ENCODE measurements around the gene RASA2. TPM values are rescaled to one million over a fixed set of nuclear protein-coding genes. Genes with fewer than 3 reads are reported as not detected.

The RASA2 gene
- total and polyA plus RNA-seq, 4 donors = 1.6 to 5.4 (median 4.6) TPM

GRCh38 chr3:141653847-141654246 lies 167.0 kb downstream of the RASA2 start:
- H3K9me3 ChIP-seq (ENCODE audit: control insufficient read depth in 4 of 4, low read length in 3 of 4) = peaks cover 4 to 14% (median 13%) of the 10 kb centered on the region in 4 donors
- H3K27me3 ChIP-seq (ENCODE audit: control insufficient read depth in 4 of 4, insufficient read depth in 4 of 4, low read length in 3 of 4) = peaks cover 0 to 9% (median 3%) of the 10 kb centered on the region in 4 donors
- no peak overlapping the region for H3K4me3 ChIP-seq (ENCODE audit: low read depth in 1 of 3, low read length in 3 of 3)
- TF ChIP-seq RXRA (IDR thresholded peaks at IDR 0.05) (no peak), HNF4A (conservative IDR thresholded peaks at IDR 0.05) (no peak), JUND (IDR thresholded peaks at IDR 0.05) (no peak)
- no peaks in the 10 kb centered on the region for H3K36me3 ChIP-seq (ENCODE audit: control insufficient read depth in 4 of 4, insufficient read depth in 3 of 4, low read depth in 1 of 4, low read length in 3 of 4)
- H3K9ac ChIP-seq (ENCODE audit: low read depth in 1 of 2, low read length in 2 of 2) = no peak overlapping the region
- no peaks in the 10 kb centered on the region for H3K4me1 ChIP-seq (ENCODE audit: control insufficient read depth in 4 of 4, insufficient read depth in 4 of 4, low read length in 3 of 4)
- H3K27ac ChIP-seq (ENCODE audit: low read depth in 1 of 2, low read length in 2 of 2) = no peak overlapping the region
- 72% methylated on average over 4 of the region's 4 CpGs for WGBS
- no peak for DNase-seq (ENCODE audit: low spot score)

GRCh38 chr3:141655801-141656200 lies 169.0 kb downstream of the RASA2 start:
- Histone ChIP-seq H3K9ac (ENCODE audit: low read depth in 1 of 2, low read length in 2 of 2) (no peak overlapping the region), H3K9me3 (ENCODE audit: control insufficient read depth in 4 of 4, low read length in 3 of 4) (peaks cover 4 to 14% (median 13%) of the 10 kb centered on the region in 4 donors), H3K27me3 (ENCODE audit: control insufficient read depth in 4 of 4, insufficient read depth in 4 of 4, low read length in 3 of 4) (peaks cover 0 to 9% (median 4%) of the 10 kb centered on the region in 4 donors), H3K4me3 (ENCODE audit: low read depth in 1 of 3, low read length in 3 of 3) (no peak overlapping the region), H3K36me3 (ENCODE audit: control insufficient read depth in 4 of 4, insufficient read depth in 3 of 4, low read depth in 1 of 4, low read length in 3 of 4) (no peaks in the 10 kb centered on the region), H3K4me1 (ENCODE audit: control insufficient read depth in 4 of 4, insufficient read depth in 4 of 4, low read length in 3 of 4) (peaks cover 0 to 12% (median 10%) of the 10 kb centered on the region in 4 donors), H3K27ac (ENCODE audit: low read depth in 1 of 2, low read length in 2 of 2) (no peak overlapping the region)
- TF ChIP-seq RAD21 (IDR thresholded peaks at IDR 0.05) (no peak), HNF4G (IDR thresholded peaks at IDR 0.05) (no peak), TAF1 (conservative IDR thresholded peaks at IDR 0.05) (no peak)
- 86% methylated on average over 4 of the region's 4 CpGs for WGBS
- no peak for DNase-seq (ENCODE audit: low spot score)

DNA sequence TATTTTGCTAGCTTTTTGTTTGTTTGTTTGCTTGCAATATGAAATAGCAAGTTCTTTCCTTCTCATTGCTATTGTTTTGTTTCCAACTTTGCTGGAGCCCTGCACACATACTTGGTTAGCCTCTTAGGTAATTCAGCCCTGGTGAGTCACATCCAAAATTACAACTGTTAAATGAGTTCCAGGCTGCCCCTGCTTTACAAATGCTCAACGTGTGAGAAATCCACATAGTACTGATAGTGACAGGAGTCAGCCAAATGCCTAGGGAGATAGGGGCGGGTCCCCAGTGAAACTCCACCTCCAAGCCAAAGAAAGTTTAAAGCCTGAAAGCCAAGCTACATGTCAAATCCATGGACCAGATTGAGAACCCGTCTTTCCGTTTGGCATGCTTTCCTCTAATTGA lies 169.9 kb downstream of the RASA2 start:
- Histone ChIP-seq H3K27me3 (ENCODE audit: control insufficient read depth in 4 of 4, insufficient read depth in 4 of 4, low read length in 3 of 4) (peaks cover 0 to 9% (median 4%) of the 10 kb centered on the region in 4 donors), H3K36me3 (ENCODE audit: control insufficient read depth in 4 of 4, insufficient read depth in 3 of 4, low read depth in 1 of 4, low read length in 3 of 4) (no peaks in the 10 kb centered on the region), H3K4me3 (ENCODE audit: low read depth in 1 of 3, low read length in 3 of 3) (no peak overlapping the region), H3K4me1 (ENCODE audit: control insufficient read depth in 4 of 4, insufficient read depth in 4 of 4, low read length in 3 of 4) (peaks cover 0 to 12% (median 10%) of the 10 kb centered on the region in 4 donors), H3K9me3 (ENCODE audit: control insufficient read depth in 4 of 4, low read length in 3 of 4) (peaks cover 4 to 14% (median 13%) of the 10 kb centered on the region in 4 donors), H3K27ac (ENCODE audit: low read depth in 1 of 2, low read length in 2 of 2) (no peak overlapping the region), H3K9ac (ENCODE audit: low read depth in 1 of 2, low read length in 2 of 2) (no peak overlapping the region)
- TF ChIP-seq FOXA2 (IDR thresholded peaks at IDR 0.05) = no peak
- TF ChIP-seq HNF4A (conservative IDR thresholded peaks at IDR 0.05) = no peak
- TF ChIP-seq CTCF (IDR thresholded peaks at IDR 0.05; ENCODE audit: low read depth, low read length, missing input control) = no peak
- no peak for TF ChIP-seq JUND (IDR thresholded peaks at IDR 0.05)
- TF ChIP-seq YY1 (IDR thresholded peaks at IDR 0.05) = no peak
- no peak for TF ChIP-seq HNF4G (IDR thresholded peaks at IDR 0.05)
- no peak for TF ChIP-seq FOXA1 (IDR thresholded peaks at IDR 0.05)
- no peak for TF ChIP-seq GABPA (IDR thresholded peaks at IDR 0.05 in 1 of 2, conservative IDR thresholded peaks at IDR 0.05 in 1 of 2)
- TF ChIP-seq, protein P1, sequence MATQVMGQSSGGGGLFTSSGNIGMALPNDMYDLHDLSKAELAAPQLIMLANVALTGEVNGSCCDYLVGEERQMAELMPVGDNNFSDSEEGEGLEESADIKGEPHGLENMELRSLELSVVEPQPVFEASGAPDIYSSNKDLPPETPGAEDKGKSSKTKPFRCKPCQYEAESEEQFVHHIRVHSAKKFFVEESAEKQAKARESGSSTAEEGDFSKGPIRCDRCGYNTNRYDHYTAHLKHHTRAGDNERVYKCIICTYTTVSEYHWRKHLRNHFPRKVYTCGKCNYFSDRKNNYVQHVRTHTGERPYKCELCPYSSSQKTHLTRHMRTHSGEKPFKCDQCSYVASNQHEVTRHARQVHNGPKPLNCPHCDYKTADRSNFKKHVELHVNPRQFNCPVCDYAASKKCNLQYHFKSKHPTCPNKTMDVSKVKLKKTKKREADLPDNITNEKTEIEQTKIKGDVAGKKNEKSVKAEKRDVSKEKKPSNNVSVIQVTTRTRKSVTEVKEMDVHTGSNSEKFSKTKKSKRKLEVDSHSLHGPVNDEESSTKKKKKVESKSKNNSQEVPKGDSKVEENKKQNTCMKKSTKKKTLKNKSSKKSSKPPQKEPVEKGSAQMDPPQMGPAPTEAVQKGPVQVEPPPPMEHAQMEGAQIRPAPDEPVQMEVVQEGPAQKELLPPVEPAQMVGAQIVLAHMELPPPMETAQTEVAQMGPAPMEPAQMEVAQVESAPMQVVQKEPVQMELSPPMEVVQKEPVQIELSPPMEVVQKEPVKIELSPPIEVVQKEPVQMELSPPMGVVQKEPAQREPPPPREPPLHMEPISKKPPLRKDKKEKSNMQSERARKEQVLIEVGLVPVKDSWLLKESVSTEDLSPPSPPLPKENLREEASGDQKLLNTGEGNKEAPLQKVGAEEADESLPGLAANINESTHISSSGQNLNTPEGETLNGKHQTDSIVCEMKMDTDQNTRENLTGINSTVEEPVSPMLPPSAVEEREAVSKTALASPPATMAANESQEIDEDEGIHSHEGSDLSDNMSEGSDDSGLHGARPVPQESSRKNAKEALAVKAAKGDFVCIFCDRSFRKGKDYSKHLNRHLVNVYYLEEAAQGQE (IDR thresholded peaks at IDR 0.05) = no peak
- WGBS = 80% methylated on average over 4 of the region's 4 CpGs
- no peak for DNase-seq (ENCODE audit: low spot score)
